A549 treated with CpdA at 1 μM for 4 hours (cell line): ENCODE data around the gene C2orf76. TPM values are rescaled to one million over a fixed set of nuclear protein-coding genes. Genes with fewer than 3 reads are reported as not detected.

ENCODE experiments used
- total RNA-seq: library from RNA; stranded (reverse); fragments of 200-300 nt; extraction: Qiagen RNA extraction; gene quantifications from 5 replicates; pipeline ENCODE4 v1.2.3, GENCODE V29; 2022; ENCODE audit warnings: low read depth

The C2orf76 gene
- 10.7 to 15.3 TPM (median 12.0 TPM) in 5 replicates for total RNA-seq

DNA sequence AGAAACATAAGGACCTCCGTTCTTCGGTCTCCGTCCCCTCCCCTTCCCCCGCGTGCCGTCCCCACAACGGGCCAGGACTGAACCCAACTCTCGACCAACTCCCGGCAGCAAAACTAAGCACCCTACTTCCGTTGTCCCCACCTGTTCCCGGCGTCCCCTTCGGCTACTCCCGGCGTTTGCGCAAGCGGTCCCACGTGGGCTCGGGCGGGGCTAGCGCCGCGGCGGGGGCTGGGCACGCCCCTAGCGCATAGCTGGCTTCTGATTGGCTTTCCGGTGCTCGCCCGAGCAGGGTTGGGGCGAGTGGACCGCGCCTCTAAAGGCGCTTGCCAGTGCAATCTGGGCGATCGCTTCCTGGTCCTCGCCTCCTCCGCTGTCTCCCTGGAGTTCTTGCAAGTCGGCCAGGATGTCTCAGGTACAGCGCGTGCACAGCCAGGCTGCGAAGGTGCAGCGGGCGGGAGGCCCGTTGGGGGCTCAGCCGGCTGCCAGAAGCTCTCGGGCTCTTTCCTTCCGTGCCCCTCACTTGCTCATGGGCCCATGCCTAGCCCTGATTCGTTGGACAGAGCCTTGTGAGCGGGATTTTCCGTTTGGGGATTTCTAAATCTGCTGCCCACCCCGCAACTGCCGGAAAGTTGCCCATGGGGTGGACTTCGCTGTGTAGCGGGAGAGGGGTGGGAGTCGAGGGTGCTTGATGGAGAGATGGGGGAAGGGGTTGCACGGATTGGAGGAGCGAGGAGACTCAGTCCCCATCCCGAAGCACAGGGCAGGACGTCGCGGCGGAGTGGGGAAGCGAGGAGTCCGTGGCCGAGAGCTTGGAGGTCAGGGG, at the start of gene C2orf76, which contains the start of gene DBI:
TSS of gene C2orf76 (minus strand) at position 186 of the 823 bp plus-strand sequence. CDS start 26,875 bp downstream, outside the sequence.
TSS of gene DBI (plus strand) at position 329 of the 823 bp plus-strand sequence. CDS start at position 404, 75 bp downstream.

Other genes starting within 250 kb of the C2orf76 start
- 0.09 to 0.18 TPM (median 0.11 TPM) in 4 of 5 replicates, not detected in the other for gene C1QL2, start 208.1 kb downstream of the C2orf76 start, total RNA-seq
- 37.8 to 47.6 TPM (median 40.8 TPM) in 5 replicates for gene STEAP3, start 143.0 kb downstream of the C2orf76 start, total RNA-seq
- 389 to 486 TPM (median 405 TPM) in 5 replicates for gene DBI, start 143 bp upstream of the C2orf76 start, total RNA-seq
- gene TMEM37, start 65.0 kb upstream of the C2orf76 start, total RNA-seq: 1.2 to 2.1 TPM (median 1.9 TPM) in 5 replicates
- not detected in 5 replicates for gene SCTR, start 157.6 kb upstream of the C2orf76 start, total RNA-seq
- 0.25 to 0.92 TPM (median 0.34 TPM) in 5 replicates for gene CFAP221, start 177.6 kb upstream of the C2orf76 start, total RNA-seq